LNCaP clone FGC (cell line): ENCODE results near the gene SLC39A11.

ENCODE experiments used
- DNase-seq: peaks from one replicate; pipeline ENCODE4 v3.0.0-alpha.2; 2011; ENCODE audit warnings: low read depth
- H3K4me3 ChIP-seq: 2 replicates; pipeline ENCODE4 v1.5.1; 2011; ENCODE audit warnings: mild to moderate bottlenecking, low read depth, low read length, control low read depth
- TF ChIP-seq, protein P1 (sequence below): IDR thresholded peaks from 2 replicates; pipeline ENCODE4 v1.5.1; 2012; ENCODE audit warnings: mild to moderate bottlenecking; ENCODE audit not compliant: control insufficient read depth, insufficient read depth; ENCODE audit errors: extremely low read depth

SLC39A11 gene

DNA sequence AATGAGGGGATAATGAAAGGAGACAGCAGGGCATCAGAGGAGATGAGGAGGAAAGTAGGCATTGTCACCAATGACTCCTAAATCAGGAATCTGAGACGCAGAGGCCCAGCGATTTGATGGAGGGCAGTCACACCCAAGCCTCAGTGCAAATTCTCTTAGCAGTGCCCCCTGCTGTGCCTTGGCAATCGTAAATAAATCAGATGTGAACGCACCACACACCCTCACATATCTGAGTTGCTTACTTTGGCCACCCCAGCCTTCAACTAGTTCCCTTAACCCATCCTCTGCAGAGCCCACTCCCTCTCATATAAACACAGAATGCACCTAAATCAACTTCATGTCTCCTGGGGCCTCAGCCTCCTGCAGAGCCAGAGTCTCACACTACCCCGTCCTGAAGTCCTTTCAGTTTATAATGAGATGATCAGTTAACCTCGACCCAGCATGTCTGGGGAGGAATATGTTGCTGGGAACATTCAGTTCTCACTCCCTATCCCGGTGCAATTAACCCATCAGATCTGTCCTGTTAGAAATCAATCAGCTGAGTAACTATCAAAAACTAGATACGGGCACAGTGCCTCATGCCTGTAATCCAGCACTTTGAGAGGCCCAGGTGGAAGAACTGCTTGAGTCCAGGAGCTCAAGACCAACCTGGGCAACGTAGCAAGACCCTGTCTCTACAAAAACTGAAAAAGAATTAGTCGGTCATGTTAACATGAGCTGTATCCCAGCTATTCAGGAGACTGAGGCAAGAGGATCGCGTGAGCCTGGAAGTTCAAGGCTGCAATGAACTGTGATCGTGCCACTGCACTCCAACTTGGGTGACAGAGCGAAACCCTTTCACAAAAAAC, 78.4 kb downstream of the SLC39A11 start:
- TF ChIP-seq, protein P1, sequence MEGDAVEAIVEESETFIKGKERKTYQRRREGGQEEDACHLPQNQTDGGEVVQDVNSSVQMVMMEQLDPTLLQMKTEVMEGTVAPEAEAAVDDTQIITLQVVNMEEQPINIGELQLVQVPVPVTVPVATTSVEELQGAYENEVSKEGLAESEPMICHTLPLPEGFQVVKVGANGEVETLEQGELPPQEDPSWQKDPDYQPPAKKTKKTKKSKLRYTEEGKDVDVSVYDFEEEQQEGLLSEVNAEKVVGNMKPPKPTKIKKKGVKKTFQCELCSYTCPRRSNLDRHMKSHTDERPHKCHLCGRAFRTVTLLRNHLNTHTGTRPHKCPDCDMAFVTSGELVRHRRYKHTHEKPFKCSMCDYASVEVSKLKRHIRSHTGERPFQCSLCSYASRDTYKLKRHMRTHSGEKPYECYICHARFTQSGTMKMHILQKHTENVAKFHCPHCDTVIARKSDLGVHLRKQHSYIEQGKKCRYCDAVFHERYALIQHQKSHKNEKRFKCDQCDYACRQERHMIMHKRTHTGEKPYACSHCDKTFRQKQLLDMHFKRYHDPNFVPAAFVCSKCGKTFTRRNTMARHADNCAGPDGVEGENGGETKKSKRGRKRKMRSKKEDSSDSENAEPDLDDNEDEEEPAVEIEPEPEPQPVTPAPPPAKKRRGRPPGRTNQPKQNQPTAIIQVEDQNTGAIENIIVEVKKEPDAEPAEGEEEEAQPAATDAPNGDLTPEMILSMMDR, result no peak
- H3K4me3 ChIP-seq, result no peak overlapping the region
- no peak for DNase-seq

DNA sequence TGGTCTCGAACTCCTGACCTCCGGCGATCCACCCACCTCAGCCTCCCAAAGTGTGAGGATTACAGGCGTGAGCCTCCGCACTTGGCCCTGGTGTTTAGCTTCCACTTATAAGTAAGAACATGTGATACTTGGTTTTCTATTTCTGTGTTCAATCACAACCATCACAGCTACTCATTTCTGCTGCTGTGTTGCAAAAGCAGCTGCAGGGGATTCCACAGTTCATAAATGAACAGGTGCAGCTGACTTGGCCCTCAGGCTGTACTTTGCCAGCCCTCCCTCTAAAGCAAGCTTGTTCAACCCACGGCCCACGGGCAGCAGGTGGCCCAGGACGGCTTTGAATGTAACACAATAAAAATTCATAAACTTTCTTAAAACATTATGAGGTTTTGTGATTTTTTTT, 79.2 kb downstream of the SLC39A11 start:
- TF ChIP-seq, protein P1, result no peak
- H3K4me3 ChIP-seq, result no peak overlapping the region
- DNase-seq, result no peak

DNA sequence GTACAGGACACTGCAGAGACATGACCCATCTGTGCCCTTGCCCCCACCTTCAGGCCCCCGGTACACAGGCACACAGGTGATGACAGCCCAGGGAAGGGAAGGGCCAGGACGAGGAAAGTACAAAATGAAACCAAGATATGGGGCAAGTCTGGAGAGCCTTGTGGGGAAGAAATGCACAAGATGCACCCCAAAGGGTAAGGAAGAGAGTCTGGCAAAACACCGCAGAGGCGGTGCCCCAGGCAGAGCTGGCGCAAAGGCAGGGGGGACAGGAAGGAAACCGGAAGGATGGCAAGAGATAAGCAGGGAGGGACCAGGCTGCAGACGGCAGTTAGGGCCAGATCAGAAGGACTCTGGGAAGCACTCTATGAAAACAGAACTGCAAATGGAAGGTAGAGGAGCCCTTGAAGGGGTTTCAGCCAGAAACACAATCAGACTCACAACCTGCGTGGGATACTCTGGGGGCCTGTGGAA, 81.4 kb downstream of the SLC39A11 start:
- no peak overlapping the region for H3K4me3 ChIP-seq
- no peak for DNase-seq
- TF ChIP-seq, protein P1, result no peak

DNA sequence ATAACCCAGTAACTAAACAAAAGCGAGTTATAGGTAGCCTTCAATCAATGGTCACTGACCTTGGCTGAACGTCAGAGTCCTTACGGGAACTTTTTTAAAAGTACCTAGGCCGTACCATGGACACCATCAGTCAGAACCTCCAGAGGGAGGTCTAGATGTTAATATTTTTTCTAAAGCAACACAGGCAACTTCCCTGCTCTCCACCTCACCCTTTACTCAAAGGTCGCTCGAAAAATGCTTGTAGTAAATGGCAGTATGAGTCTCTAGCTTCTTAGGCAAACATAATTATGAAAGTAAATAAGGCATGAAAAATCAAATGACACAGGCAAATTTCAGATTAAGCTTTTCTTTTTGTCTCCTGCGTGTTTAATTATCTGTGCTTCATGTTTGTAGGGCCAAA, 82.1 kb downstream of the SLC39A11 start:
- no peak overlapping the region for H3K4me3 ChIP-seq
- DNase-seq, result no peak
- TF ChIP-seq, protein P1, result no peak

DNA sequence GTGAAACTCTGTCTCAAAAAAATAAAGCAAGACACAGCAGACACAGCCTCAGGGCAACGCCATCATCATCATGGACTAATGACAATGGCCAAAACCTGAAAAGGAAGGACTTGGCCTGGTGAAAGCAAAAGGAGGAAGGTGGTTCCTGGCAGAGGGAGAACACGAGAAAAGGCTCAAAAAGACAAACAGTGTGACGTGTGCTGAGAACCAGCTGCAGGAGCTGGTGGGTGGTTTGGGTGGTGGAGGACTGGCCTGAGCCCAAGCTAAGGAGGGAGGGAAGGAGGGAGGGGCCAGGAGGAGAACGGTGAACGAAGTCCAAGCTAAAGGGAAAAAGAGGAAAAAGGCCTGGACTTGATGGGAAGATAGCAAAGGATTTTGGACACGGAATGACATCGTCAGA, 85.1 kb downstream of the SLC39A11 start:
- no peak for DNase-seq
- TF ChIP-seq, protein P1, result no peak
- no peak overlapping the region for H3K4me3 ChIP-seq

DNA sequence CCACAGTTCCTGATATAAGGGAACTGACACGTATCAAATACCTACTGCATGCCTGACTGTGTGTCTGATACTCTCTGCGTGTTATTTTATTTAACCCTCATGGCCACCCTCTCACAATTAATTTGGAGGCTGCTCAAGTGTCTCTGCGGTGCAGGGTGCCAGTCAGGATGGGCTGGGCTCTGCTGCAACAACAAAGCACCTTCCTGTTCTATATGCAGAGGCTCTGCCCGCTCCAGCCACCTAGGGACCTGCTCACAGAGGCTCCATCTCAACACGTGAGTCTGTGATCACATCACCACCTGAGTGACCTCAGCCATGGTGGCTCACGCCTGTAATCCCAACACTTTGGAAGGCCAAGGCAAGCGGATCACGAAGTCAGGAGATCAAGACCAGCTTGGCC, 87.1 kb downstream of the SLC39A11 start:
- TF ChIP-seq, protein P1, result no peak
- H3K4me3 ChIP-seq, result no peak overlapping the region
- no peak for DNase-seq

DNA sequence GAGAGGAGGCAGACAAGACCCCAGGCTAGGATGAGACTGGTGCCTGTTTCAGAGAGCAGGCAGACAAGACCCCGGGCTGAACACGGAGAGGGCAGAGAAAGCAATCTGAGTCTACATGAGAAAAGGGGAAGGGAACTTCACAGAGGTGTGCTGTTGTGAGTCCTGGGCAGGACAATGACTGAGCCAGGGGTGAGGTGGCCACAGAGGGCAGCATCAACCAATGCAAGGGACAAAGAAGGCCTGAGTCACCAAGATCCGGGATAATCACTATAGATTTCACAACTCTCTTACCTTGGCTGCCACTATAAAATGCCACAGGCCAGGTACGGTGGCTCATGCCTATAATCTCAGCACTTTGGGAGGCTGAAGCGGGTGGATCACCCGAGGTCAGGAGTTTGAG, 89.0 kb downstream of the SLC39A11 start:
- TF ChIP-seq, protein P1, result no peak
- peak; percentile 7 for DNase-seq

More for the DNA sequence above, 89.0 kb downstream of the SLC39A11 start:
- H3K4me3 ChIP-seq, result no peak overlapping the region
